ENCODE measurements around the gene NME7. TPM values are rescaled to one million over a fixed set of nuclear protein-coding genes. Genes with fewer than 3 reads are reported as not detected.
A peak's percentile ranks its signal among the peaks of the same experiment; 100 is the strongest.

Gene NME7
- total RNA-seq, 2 donors from 2014 or later: 4.1 to 4.8 TPM

DNA sequence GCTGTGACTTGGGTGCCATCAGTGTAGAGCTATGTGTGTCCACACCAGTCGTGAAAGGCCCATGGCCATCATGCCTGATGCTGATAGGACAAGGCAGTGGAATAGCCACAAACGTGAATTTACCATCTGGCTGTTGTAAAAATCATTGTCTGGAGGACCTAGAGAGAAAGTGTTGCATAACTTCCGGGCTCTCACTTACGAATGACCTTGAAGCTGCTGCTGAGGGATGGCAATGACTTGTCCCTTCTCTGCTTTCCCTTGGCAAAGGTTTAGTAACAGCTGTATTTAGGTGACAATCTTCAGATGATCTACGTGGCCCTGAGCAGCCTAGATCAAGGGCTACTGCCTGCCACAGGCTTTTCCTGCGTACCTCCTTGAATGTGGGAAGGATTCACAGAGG is 255.4 kb downstream of the NME7 start:
- H3K9ac ChIP-seq (ENCODE audit: low read depth in 2 of 2, low read length in 2 of 2): peak overlapping the region in 1 of 2 donors; percentile 27
- intact Hi-C loops (cut with DNase I): no loop called here
- H3K27me3 ChIP-seq: no peaks in the 10 kb centered on the region
- peak overlapping the region; percentile 92 for H3K27ac ChIP-seq
- peak; percentile 53 for DNase-seq
- H3K4me3 ChIP-seq: no peak overlapping the region
- peaks cover 15% of the 10 kb centered on the region for H3K4me1 ChIP-seq
- no peaks in the 10 kb centered on the region for H3K9me3 ChIP-seq
- H3K36me3 ChIP-seq: no peaks in the 10 kb centered on the region
- TF ChIP-seq, protein P1, sequence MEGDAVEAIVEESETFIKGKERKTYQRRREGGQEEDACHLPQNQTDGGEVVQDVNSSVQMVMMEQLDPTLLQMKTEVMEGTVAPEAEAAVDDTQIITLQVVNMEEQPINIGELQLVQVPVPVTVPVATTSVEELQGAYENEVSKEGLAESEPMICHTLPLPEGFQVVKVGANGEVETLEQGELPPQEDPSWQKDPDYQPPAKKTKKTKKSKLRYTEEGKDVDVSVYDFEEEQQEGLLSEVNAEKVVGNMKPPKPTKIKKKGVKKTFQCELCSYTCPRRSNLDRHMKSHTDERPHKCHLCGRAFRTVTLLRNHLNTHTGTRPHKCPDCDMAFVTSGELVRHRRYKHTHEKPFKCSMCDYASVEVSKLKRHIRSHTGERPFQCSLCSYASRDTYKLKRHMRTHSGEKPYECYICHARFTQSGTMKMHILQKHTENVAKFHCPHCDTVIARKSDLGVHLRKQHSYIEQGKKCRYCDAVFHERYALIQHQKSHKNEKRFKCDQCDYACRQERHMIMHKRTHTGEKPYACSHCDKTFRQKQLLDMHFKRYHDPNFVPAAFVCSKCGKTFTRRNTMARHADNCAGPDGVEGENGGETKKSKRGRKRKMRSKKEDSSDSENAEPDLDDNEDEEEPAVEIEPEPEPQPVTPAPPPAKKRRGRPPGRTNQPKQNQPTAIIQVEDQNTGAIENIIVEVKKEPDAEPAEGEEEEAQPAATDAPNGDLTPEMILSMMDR (IDR thresholded peaks at IDR 0.05): no peak

DNA sequence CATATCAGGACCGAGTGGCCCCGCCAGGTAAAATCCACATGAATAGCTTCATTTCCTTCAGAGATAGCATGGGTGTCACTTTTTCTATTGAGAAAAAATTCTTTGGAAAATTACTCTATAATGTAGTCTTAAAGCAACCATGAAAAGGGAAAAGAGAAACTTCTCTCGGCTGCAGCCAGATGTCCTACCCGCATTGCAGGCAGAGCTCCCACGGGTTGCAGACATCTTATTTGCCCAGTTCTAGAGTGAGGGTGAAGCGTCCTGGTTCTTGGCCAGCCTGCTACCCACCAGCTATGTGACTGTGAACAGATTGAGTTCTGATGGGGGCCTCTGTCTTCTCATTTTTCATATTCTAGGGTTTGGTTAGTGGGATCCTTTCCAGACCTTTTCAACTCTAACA is 256.1 kb downstream of the NME7 start:
- DNase-seq: no peak
- TF ChIP-seq, protein P1 (IDR thresholded peaks at IDR 0.05): no peak
- no peaks in the 10 kb centered on the region for H3K36me3 ChIP-seq
- H3K27me3 ChIP-seq: no peaks in the 10 kb centered on the region
- no peak overlapping the region for H3K4me3 ChIP-seq
- intact Hi-C loops (cut with DNase I): no loop called here
- peaks cover 15% of the 10 kb centered on the region for H3K4me1 ChIP-seq
- peak overlapping the region in 1 of 2 donors; percentile 6 for H3K9ac ChIP-seq (ENCODE audit: low read depth in 2 of 2, low read length in 2 of 2)
- H3K9me3 ChIP-seq: no peaks in the 10 kb centered on the region
- H3K27ac ChIP-seq: peak overlapping the region; percentile 92

DNA sequence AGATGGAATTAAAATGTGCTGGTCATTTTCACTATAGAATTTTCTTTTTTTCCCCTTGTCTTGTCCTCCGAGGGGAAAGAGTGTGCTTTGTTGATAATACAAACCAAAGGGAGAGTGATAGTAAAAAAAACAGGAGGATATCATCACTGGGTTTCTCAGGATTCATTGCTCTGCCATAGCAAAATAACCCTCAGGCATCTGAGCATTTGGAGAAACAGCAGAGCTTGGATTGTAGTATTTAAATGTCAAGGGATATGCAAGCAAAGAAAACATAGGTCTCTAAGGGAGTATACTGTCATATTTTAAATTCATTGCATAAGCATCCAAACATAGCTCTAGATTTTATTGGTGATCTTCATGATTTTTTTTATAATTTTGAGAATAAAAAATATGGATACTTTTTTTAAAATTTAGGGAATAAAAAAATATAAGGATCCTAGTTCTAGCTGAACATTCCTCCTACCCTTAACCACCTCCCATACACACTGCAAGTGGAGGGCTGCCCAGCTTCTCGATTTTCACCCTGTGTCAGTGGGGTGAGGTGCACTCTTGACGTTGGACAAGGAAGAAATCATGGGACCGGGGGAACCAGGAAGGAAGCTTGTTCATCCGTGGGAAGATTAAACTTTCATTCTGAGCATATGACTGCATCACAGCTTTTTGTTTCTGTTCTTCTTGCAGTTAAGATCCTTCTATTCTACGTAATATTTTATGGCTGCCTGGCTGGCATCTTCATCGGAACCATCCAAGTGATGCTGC is 256.7 kb downstream of the NME7 start:
- Histone ChIP-seq H3K27me3 (no peaks in the 10 kb centered on the region), H3K4me1 (peaks cover 15% of the 10 kb centered on the region), H3K36me3 (no peaks in the 10 kb centered on the region), H3K27ac (peak overlapping the region; percentile 92), H3K4me3 (peak overlapping the region; percentile 82), H3K9me3 (no peaks in the 10 kb centered on the region), H3K9ac (ENCODE audit: low read depth in 2 of 2, low read length in 2 of 2) (peak overlapping the region; percentile 14 to 100)
- TF ChIP-seq, protein P1 (IDR thresholded peaks at IDR 0.05): no peak
- intact Hi-C loops (cut with DNase I): no loop called here
- DNase-seq: peak; percentile 51

DNA sequence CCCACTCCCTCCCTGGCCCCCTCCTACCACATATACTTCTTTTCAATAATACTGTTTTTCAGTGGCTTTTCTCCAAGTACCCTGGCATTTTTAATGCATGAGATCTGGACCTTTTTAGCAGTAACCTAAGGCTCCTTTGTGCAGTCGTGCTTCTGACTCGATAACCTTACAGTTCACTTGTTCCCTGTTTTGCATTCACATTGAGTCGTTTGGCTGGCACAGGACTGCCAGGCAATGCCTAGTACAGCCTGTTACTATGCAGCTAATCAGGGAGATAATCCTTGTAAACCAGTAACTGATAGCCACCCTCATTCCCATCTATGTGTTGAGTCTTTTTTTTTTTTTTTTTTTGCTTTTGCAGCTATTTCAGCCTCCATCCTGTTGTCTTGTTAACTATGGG is 257.4 kb downstream of the NME7 start:
- Histone ChIP-seq H3K9me3 (no peaks in the 10 kb centered on the region), H3K27ac (peak overlapping the region; percentile 92), H3K36me3 (no peaks in the 10 kb centered on the region), H3K27me3 (no peaks in the 10 kb centered on the region), H3K9ac (ENCODE audit: low read depth in 2 of 2, low read length in 2 of 2) (peak overlapping the region; percentile 28 to 100), H3K4me1 (peaks cover 12% of the 10 kb centered on the region), H3K4me3 (peak overlapping the region; percentile 82)
- DNase-seq: no peak
- intact Hi-C loops (cut with DNase I): no loop called here
- TF ChIP-seq, protein P1 (IDR thresholded peaks at IDR 0.05): no peak

DNA sequence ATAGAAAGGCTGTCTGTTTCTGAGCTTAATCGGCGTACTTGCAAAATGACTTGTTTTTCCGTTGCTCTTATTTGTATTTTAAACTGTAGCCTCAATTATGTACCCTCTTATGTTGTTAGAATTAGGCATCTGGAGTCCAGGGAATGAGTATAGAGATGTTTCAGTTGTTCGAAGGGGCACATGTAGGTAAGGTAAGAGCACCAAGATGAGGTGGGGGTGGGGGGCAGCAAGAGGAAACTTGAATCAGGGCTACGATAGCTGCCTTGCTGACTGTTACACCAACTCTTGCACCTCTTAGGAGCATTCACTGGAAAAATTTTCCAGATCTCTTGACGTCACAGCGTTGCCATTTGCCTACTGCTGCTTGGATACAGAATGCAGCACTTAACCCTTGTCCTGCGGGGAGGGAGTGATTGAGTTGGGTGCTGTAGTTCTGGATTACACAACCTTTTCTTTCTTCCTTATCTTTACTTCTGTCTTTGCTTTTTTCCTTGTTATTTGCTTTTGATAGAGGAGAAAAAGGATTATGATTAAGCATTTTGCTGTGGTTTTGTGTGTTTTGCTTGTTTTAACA is 257.9 kb downstream of the NME7 start:
- intact Hi-C loops (cut with DNase I): no loop called here

More for the DNA sequence above, 257.9 kb downstream of the NME7 start:
- Histone ChIP-seq H3K4me1 (peaks cover 12% of the 10 kb centered on the region), H3K27me3 (no peaks in the 10 kb centered on the region), H3K27ac (peak overlapping the region; percentile 92), H3K36me3 (no peaks in the 10 kb centered on the region), H3K4me3 (peak overlapping the region; percentile 82), H3K9ac (ENCODE audit: low read depth in 2 of 2, low read length in 2 of 2) (peak overlapping the region; percentile 54 to 100), H3K9me3 (no peaks in the 10 kb centered on the region)
- peak; percentile 90 for DNase-seq
- TF ChIP-seq, protein P1 (IDR thresholded peaks at IDR 0.05): no peak
